Testis (tissue), 2 donors: ENCODE data around the gene C12orf76.

ENCODE experiments used
- CTCF ChIP-seq, 3 experiments: fragments of 450-650 bp in 2 of 3; fragments of 200-600 bp in 1 of 3; sonication (generic) in 1 of 3; IDR thresholded peaks; one replicate each; pipeline ENCODE4 v1.5.1; 2016 to 2019; ENCODE audit warnings: antibody characterized with exemption in 3 of 3, mild to moderate bottlenecking in 2 of 3, moderate library complexity in 1 of 3
- POLR2A ChIP-seq: fragments of 450-650 bp; IDR thresholded peaks from one replicate; pipeline ENCODE4 v1.6.1; 2017; ENCODE audit warnings: antibody characterized with exemption, mild to moderate bottlenecking, moderate library complexity

GRCh38 chr12:110035534-110036104 lies 12.7 kb downstream of the C12orf76 start:
- TF ChIP-seq CTCF (IDR thresholded peaks at IDR 0.05), result no peak
- TF ChIP-seq POLR2A, result no peak
